Measurements from ENCODE around the gene FTO. TPM values are rescaled to one million over a fixed set of nuclear protein-coding genes. Genes with fewer than 3 reads are reported as not detected.
"Not testable (repeated sequence)": the region's sequence is repeated elsewhere in the genome, so short reads cannot be mapped to it uniquely, and the experiment has no call there.

The FTO gene
- total RNA-seq, 4 donors from 2014 or later: 62.0 to 90.1 (median 75.1) TPM

DNA sequence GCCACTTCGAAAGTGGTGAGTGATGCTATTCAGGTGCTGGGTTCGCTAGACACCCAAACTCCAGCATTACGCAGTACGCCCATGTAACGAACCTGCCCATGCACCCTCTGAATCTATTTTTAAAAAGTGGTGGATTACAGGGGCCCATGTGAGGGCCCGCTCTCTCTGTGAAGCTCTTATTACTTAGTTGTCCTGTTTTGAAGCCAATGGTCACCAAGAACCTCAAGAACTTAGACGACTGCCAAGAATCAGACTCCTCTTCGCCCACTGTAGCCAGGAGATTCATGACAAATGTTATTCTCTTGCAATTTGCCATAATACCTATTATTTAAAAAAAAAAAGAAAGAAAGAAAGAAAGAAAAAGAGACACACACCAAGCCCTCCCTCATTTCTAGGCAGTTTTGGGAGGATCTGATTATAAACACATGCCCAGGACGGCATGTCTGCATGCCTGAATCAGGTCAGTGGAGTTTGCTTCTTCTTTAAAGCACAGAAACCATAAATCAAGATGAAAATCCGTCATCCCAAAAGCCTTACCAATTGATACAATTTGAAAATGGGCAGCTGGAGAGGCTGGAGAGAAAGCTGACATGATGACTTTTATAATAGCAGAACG is 474.0 kb downstream of the FTO start:
- ATAC-seq: no peak
- no peak for DNase-seq
- no peak overlapping the region for H3K4me3 ChIP-seq
- intact Hi-C loops (cut with DNase I; ENCODE audit: low total_unique reads) (no loop called here), in situ Hi-C loops (cut with MboI; ENCODE audit: low sequenced_read_pairs in 4 of 4) (loop anchor here in 1 of 4 donors (25.0 kb wide), 1 partner anchor 759 kb away; the partner anchor contains the start of gene IRX5)
- no peaks in the 10 kb centered on the region for H3K36me3 ChIP-seq
- no peak overlapping the region for H3K27ac ChIP-seq
- H3K9me3 ChIP-seq: no peaks in the 10 kb centered on the region
- H3K27me3 ChIP-seq: no peaks in the 10 kb centered on the region
- H3K4me1 ChIP-seq: no peaks in the 10 kb centered on the region
- TF ChIP-seq POLR2A (IDR thresholded peaks at IDR 0.05): no peak
- TF ChIP-seq, protein P1, sequence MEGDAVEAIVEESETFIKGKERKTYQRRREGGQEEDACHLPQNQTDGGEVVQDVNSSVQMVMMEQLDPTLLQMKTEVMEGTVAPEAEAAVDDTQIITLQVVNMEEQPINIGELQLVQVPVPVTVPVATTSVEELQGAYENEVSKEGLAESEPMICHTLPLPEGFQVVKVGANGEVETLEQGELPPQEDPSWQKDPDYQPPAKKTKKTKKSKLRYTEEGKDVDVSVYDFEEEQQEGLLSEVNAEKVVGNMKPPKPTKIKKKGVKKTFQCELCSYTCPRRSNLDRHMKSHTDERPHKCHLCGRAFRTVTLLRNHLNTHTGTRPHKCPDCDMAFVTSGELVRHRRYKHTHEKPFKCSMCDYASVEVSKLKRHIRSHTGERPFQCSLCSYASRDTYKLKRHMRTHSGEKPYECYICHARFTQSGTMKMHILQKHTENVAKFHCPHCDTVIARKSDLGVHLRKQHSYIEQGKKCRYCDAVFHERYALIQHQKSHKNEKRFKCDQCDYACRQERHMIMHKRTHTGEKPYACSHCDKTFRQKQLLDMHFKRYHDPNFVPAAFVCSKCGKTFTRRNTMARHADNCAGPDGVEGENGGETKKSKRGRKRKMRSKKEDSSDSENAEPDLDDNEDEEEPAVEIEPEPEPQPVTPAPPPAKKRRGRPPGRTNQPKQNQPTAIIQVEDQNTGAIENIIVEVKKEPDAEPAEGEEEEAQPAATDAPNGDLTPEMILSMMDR (IDR thresholded peaks at IDR 0.05 in 4 of 5, conservative IDR thresholded peaks at IDR 0.05 in 1 of 5): no peak

DNA sequence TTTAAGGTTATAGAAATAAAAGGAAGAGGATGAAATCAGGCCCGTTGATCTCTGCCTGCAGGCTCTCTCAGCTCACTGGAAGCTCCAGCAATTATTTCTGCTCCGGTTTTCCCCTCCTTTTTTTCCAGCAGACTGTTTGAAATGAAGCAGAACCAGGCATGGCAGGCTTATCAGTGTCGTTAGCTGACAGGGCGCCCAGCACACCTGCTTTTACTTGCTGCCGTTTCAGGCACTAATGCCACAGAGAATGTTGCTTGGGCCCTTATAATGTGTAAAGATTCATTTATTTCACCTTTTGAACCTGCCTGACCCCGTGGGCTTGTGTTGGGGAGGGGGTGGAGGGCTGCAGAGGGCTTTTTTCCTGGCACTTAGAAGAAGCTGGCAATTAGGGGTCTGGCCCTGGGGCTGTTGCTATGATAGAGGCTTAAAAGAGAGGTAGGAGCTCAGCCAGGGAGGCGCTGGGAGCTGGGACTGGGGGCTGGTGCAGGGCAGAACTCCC is 474.6 kb downstream of the FTO start:
- in situ Hi-C loops (cut with MboI; ENCODE audit: low sequenced_read_pairs in 4 of 4): loop anchor here in 1 of 4 donors (25.0 kb wide), 1 partner anchor 759 kb away; the partner anchor contains the start of gene IRX5

DNA sequence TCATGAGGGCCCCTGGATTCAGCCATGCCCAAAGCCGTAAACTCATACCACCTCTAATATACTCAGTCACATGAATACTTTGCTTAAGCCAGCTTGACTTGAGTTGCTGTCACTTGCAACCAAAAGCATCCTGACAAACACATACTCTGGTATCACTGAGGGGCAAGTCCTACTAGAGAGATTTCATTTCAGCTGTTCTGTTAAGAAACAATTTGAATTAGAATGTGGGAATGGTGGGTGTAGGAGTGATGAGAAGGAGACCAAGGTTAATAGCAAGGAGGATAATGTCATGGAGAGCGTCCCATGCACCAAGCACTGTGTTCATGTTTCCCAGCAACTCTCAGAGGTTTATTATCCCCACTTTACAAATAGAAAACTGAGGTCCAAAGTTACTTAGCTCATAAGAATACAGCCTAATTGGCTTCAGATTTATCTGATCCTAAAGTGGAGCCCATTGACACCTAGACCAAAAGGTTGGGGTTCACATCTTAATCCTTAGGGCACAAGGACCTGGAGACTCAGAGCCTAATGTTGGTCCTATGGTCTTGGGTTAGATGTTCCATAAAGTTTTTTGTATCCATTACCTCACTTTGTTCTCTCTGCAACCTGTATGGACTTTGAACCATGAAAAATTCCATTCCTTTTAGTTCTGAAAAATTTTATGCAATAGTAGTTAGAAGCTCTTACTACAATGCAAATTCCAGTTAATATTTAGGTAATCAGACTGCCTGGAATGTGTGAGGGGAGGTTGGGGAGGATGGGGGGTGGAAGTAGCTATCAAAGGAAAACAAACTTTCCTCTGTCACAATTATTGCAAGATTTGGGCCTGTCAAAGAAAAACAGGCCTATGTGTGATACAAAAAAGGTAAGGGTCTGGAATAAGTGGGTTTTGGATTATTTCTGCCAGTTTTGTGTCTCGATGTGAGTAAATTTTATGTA is 476.7 kb downstream of the FTO start:
- intact Hi-C loops (cut with DNase I; ENCODE audit: low total_unique reads): no loop called here
- TF ChIP-seq POLR2A (IDR thresholded peaks at IDR 0.05): no peak
- TF ChIP-seq, protein P1 (IDR thresholded peaks at IDR 0.05 in 4 of 5, conservative IDR thresholded peaks at IDR 0.05 in 1 of 5): no peak

More for the DNA sequence above, 474.6 kb downstream of the FTO start:
- Histone ChIP-seq H3K9me3 (no peaks in the 10 kb centered on the region), H3K4me1 (no peaks in the 10 kb centered on the region), H3K36me3 (no peaks in the 10 kb centered on the region), H3K27ac (no peak overlapping the region), H3K27me3 (no peaks in the 10 kb centered on the region), H3K4me3 (no peak overlapping the region)
- no peak for ATAC-seq
- TF ChIP-seq POLR2A (IDR thresholded peaks at IDR 0.05): no peak
- TF ChIP-seq, protein P1 (IDR thresholded peaks at IDR 0.05 in 4 of 5, conservative IDR thresholded peaks at IDR 0.05 in 1 of 5): no peak
- intact Hi-C loops (cut with DNase I; ENCODE audit: low total_unique reads): no loop called here
- DNase-seq: no peak

DNA sequence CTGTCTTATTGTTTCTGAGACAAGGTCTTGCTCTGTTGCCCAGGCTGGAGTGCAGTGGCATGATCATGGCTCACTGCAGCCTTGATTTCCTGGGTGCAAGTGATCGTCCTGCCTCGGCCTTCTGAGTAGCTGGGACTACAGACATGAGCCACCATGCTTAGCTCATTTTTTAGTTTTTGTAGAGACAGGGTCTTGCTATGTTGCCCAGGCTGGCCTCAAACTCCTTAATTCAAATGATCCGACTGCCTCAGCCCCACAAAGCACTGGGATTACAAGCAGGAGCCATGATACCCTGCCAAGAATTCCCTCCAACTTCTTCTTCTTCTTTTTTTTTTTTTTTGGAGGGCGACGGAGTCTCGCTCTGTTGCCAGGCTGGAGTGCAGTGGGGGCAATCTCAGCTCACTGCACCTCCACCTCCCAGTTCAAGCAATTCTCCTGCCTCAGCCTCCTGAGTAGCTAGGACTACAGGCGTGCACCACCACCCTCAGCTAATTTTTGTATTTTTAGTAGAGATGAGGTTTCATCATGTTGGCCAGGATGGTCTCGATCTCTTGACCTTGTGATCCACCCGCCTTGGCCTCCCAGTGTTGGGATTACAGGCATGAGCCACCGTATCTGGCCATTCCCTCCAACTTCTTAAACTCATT is 477.9 kb downstream of the FTO start:
- H3K27ac ChIP-seq; H3K27me3 ChIP-seq; H3K4me1 ChIP-seq; H3K4me3 ChIP-seq; H3K9me3 ChIP-seq; ATAC-seq; intact Hi-C loops (cut with DNase I; ENCODE audit: low total_unique reads); H3K36me3 ChIP-seq; DNase-seq: not testable (repeated sequence)
- in situ Hi-C loops (cut with MboI; ENCODE audit: low sequenced_read_pairs in 4 of 4): loop anchor here in 1 of 4 donors (25.0 kb wide), 1 partner anchor 755 kb away; the partner anchor contains the start of gene IRX5

More for the DNA sequence above, 476.7 kb downstream of the FTO start:
- no peak overlapping the region for H3K27ac ChIP-seq
- in situ Hi-C loops (cut with MboI; ENCODE audit: low sequenced_read_pairs in 4 of 4): loop anchor here in 1 of 4 donors (25.0 kb wide), 1 partner anchor 757 kb away; the partner anchor contains the start of gene IRX5
- H3K9me3 ChIP-seq: no peaks in the 10 kb centered on the region
- no peaks in the 10 kb centered on the region for H3K27me3 ChIP-seq
- H3K36me3 ChIP-seq: no peaks in the 10 kb centered on the region
- no peaks in the 10 kb centered on the region for H3K4me1 ChIP-seq
- ATAC-seq (no peak), DNase-seq (no peak)
- H3K4me3 ChIP-seq: no peak overlapping the region

Measured in gastrocnemius medialis (tissue), 4 donors.